ENCODE data around the gene MTMR12. TPM values are rescaled to one million over a fixed set of nuclear protein-coding genes. Genes with fewer than 3 reads are reported as not detected.
"Not testable (repeated sequence)": the region's sequence is repeated elsewhere in the genome, so short reads cannot be mapped to it uniquely, and the experiment has no call there.

The MTMR12 gene
- total RNA-seq, 1 donor = 31.1 TPM

DNA sequence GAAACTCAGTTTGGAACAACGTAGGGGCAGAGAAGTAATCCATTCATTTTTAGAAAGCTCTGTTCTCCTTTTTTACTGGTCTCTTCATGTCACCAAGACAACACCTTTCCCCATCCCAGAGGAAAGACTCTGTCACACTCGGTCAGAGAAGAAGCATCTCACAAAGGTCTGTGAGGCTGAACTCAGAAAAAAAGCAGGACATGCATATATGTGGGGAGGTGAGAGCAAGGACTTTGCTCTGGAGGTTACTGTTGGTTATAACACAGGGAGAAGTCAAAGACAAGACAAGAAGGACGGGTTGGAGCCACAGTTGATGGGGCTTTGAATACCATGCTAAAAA lies 19.2 kb upstream of the MTMR12 start:
- Histone ChIP-seq H3K4me3 (ENCODE audit: low read length) (no peak overlapping the region), H3K4me1 (ENCODE audit: insufficient read depth, low read length) (no peaks in the 10 kb centered on the region), H3K9me3 (ENCODE audit: low read depth, low read length) (no peaks in the 10 kb centered on the region)

DNA sequence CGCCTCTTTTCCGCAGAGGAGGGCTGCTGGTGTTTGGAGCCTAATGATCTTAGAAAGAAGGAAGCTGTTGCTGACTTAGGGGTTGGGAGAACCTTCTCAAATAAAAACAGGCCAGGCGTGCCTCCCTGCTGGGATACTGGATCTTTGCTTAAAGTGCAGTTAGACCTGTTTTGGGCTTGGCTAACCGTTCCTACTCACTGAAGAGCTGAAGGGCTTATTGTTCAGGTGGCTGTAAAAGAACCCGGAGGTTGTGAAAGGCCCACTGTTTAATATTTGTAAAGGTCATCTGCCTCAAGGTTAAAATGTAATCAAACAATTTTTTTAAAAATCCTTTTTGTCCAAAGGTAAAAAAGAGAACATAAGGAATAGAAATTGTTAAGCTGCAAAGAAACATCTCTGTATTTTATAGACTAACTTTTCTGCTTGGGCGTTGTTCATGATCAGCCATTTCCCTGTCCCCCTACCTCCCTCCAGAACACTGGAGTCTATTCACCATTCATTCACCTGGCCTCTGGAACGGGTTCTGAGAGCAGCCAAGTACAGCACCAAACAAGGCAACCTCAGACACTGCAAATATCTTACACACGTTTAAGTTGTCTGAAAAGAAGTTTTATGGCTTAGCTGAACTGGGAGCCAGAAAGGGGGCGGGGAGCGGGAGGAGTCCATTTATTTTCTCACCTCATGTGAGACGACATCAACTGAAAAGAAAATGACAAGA lies 18.6 kb upstream of the MTMR12 start:
- Histone ChIP-seq H3K4me1 (ENCODE audit: insufficient read depth, low read length) (no peaks in the 10 kb centered on the region), H3K9me3 (ENCODE audit: low read depth, low read length) (no peaks in the 10 kb centered on the region), H3K4me3 (ENCODE audit: low read length) (no peak overlapping the region), H3K27me3 (ENCODE audit: insufficient read depth, low read length) (no peaks in the 10 kb centered on the region)

More for the DNA sequence above, 19.2 kb upstream of the MTMR12 start:
- no peaks in the 10 kb centered on the region for H3K27me3 ChIP-seq (ENCODE audit: insufficient read depth, low read length)

DNA sequence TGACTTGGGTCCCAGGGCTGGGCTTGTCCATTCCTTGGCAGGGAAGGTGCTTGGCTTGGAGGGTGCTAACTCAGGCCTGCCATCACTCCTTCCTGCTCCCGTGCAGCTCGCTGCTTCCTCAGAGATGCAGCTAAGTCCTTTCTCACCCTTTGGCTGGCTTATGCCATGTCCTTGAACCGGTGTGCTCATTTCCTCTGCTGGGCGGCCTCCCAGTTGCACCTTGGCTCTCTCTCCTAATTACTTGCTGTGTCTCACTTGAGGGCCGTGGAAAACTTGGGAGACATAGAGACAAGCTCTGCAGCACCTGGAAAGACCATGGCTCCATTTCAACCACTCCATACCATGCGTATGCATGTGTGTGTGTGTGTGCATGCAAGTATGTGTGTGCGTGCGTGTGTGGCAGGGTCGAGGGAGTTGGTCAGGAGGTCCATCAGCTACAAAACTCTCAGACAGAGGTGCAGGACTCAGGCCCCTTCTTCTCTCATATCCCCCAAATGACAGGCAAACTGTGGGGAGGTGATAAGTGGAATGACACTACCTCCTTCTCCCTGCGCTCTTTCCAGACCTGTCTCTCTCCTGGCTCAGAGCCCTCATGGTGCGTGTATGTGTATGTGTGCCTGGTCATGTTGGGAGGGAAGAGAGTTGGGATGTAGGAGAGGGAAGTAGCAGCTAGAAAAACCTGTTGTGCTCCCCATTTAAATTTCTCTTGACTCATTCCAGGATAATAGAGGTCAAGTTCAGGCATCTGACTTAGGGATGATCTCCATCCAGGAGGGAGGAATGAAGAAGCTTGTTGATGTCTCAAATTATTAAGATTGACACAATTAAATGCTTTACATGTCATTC lies 17.6 kb upstream of the MTMR12 start:
- Histone ChIP-seq H3K4me1 (ENCODE audit: insufficient read depth, low read length) (no peaks in the 10 kb centered on the region), H3K9me3 (ENCODE audit: low read depth, low read length) (no peaks in the 10 kb centered on the region), H3K4me3 (ENCODE audit: low read length) (no peak overlapping the region), H3K27me3 (ENCODE audit: insufficient read depth, low read length) (no peaks in the 10 kb centered on the region)

DNA sequence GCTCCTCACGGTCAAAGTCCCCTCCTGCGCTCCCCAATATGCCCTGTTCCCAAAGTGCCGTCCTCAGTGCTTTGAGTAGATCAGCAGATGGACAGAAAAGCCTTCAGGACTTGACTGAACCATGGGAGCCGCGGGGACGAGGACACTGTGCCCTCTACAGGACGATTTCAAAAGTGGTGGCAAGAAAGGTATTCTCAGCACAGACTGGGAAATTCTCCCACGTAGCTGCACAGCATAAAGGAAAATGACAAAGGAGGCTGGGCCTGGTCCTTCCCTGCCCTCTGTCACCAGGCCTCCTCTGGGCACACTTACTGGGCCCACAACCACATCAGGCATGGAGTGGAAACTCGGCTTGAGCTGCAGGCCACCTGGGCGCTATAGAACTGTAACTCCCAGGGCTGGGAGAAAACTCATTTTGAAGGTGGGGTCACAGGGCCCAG lies 16.7 kb upstream of the MTMR12 start:
- H3K4me1 ChIP-seq (ENCODE audit: insufficient read depth, low read length) = no peaks in the 10 kb centered on the region
- H3K4me3 ChIP-seq (ENCODE audit: low read length) = no peak overlapping the region

DNA sequence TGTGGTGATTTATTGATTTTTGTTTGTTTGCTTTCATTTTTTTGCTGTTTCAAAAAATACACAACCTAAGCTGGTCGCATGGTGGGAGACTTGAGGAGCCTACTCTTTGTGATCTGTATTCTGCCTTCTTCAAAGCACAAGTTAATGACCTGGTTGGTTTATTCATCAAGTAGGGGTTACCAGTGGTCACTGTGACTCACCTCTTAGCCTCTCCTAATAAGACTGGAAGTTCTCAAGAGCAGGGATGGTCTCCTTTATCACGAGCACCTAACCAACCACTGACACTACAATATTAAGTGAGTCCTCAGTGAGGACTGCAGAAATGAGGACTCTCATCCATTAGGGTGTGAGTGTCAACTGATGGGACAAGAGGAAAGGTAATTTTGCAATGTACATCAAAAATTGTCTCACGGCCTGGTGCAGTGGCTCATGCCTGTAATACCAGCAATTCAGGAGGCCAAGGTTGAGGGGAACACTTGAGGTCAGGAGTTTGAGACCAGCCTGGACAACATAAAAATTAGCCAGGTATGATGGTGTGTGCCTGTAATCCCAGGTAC lies 13.6 kb upstream of the MTMR12 start:
- Histone ChIP-seq H3K27me3 (ENCODE audit: insufficient read depth, low read length) (no peaks in the 10 kb centered on the region), H3K4me1 (ENCODE audit: insufficient read depth, low read length) (no peaks in the 10 kb centered on the region), H3K4me3 (ENCODE audit: low read length) (no peak overlapping the region), H3K9me3 (ENCODE audit: low read depth, low read length) (peaks cover 8% of the 10 kb centered on the region)

More for the DNA sequence above, 16.7 kb upstream of the MTMR12 start:
- Histone ChIP-seq H3K9me3 (ENCODE audit: low read depth, low read length) (no peaks in the 10 kb centered on the region), H3K27me3 (ENCODE audit: insufficient read depth, low read length) (no peaks in the 10 kb centered on the region)

DNA sequence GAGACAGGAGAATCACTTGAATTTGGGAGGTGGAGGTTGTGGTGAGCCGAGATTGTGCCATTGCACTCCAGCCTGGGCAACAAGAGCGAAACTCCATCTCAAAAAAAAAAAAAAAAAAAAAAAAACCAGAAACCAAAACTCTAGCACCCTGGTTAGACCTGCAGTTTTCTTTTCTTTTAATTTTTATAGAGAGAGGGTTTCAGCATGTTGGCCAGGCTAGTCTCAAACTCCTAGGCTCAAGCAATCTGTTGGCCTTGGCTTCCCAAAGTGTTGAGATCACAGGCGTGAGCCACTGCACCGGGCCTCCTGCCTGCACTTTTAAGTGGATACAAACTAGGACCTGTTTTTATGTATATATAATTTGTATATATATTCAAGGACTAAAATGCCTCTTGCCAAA lies 12.9 kb upstream of the MTMR12 start:
- Histone ChIP-seq H3K27me3 (ENCODE audit: insufficient read depth, low read length) (no peaks in the 10 kb centered on the region), H3K4me3 (ENCODE audit: low read length) (no peak overlapping the region), H3K4me1 (ENCODE audit: insufficient read depth, low read length) (no peaks in the 10 kb centered on the region), H3K9me3 (ENCODE audit: low read depth, low read length) (peaks cover 8% of the 10 kb centered on the region)

DNA sequence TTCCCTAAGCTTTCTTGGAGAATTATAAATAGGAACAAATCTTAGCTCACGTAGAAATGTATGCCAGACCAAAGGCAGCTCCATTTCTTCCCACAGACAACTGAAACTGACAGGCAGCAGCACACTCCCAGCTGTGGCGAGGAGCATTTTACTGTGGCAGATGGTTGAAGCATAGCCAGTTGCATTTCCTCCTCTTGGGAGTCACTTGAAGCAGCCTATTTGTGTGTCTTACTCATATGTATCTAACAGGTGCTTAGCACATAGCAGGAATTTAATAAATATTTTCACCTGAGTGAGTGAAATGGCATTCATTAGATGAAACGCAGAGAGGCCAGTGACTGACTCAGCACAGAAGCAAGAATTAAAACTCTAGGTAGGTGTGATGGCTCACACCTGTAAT lies 12.3 kb upstream of the MTMR12 start:
- peaks cover 8% of the 10 kb centered on the region for H3K9me3 ChIP-seq (ENCODE audit: low read depth, low read length)
- H3K4me3 ChIP-seq (ENCODE audit: low read length) = no peak overlapping the region
- H3K27me3 ChIP-seq (ENCODE audit: insufficient read depth, low read length) = no peaks in the 10 kb centered on the region
- no peaks in the 10 kb centered on the region for H3K4me1 ChIP-seq (ENCODE audit: insufficient read depth, low read length)

DNA sequence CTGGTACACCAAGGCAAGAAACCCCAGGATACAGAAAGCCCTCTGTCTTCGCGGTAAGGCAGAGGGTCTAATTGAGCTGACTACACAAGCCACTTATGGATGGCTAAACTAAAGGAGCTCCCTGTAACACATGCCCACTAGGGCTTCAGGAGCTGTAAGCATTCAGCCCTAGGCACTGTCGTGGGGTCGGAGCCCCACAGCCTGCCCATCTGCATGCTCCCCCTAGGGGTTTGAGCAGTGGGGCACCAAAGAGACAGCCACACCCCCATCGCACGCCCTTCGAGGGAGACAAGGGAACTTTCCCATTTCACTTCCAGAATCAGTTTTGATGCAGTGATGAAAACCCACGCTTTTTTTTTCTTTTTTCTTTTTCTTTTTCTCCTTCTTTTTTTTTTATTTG lies 11.0 kb upstream of the MTMR12 start:
- Histone ChIP-seq H3K4me3 (ENCODE audit: low read length) (no peak overlapping the region), H3K27me3 (ENCODE audit: insufficient read depth, low read length) (no peaks in the 10 kb centered on the region), H3K4me1 (ENCODE audit: insufficient read depth, low read length) (no peaks in the 10 kb centered on the region), H3K9me3 (ENCODE audit: low read depth, low read length) (peaks cover 8% of the 10 kb centered on the region)

DNA sequence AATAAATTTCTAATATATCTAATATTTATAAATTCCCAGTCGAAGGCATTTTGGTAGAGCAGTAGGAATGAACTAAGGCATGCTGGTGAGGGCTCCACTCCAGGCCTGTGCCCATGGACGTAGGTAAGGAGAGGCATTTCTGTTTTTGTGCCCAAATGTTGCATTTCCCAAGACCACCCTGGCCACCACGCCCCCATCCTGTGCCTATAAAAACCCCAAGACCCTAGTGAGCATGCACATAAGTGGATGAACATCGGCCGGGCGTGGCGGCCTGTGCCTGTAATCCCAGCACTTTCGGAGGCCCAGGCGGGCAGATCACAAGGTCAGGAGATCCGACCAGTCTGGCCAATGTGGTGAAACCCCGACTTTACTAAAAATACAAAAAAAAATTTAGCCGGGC lies 10.1 kb upstream of the MTMR12 start:
- H3K27me3 ChIP-seq (ENCODE audit: insufficient read depth, low read length) = no peaks in the 10 kb centered on the region
- no peak overlapping the region for H3K4me3 ChIP-seq (ENCODE audit: low read length)
- no peaks in the 10 kb centered on the region for H3K4me1 ChIP-seq (ENCODE audit: insufficient read depth, low read length)
- H3K9me3 ChIP-seq (ENCODE audit: low read depth, low read length) = peaks cover 8% of the 10 kb centered on the region

DNA sequence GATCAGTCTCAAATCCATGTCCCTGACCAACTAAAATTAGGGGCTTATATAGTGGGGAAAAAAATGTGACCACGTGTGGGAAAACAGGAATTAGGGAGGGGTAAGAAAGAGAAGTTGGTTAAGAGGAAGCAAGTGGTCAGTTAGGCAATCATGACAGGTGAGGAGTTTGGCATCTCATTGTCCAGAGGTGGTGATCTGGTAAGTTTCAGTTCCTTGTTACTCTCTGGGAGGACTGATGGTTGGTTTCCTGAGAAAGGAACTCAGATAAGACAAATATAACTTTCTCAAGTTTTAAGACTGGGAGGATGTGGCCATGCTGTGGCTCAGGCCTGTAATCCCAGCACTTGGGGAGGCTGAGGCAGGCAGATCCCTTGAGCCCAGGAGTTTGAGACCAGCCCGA lies 9.0 kb upstream of the MTMR12 start:
- not testable (repeated sequence) for H3K27me3 ChIP-seq (ENCODE audit: insufficient read depth, low read length); H3K4me1 ChIP-seq (ENCODE audit: insufficient read depth, low read length); H3K9me3 ChIP-seq (ENCODE audit: low read depth, low read length); H3K4me3 ChIP-seq (ENCODE audit: low read length)

DNA sequence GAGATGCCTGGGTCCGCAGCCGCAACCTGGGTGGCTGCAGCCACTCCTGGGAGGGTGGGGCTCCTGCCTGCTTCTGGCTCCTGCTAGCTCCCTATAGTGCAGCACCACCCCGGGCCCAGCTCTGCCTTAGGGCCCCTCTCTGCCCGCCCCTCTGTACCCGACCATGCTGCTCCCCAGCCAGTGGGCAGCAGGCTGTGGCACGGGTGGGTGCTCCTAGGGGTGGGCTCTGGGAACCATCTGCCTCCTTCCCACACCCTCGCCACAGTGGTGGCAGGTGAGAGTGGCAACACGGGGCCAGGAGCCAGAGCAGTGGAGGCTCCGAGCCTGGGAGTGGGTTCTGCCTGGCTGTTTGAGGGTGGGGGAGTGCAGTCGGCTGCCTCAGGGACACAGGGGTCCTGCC lies 7.8 kb upstream of the MTMR12 start:
- no peak overlapping the region for H3K4me3 ChIP-seq (ENCODE audit: low read length)
- H3K4me1 ChIP-seq (ENCODE audit: insufficient read depth, low read length) = no peaks in the 10 kb centered on the region
- H3K27me3 ChIP-seq (ENCODE audit: insufficient read depth, low read length) = no peaks in the 10 kb centered on the region
- peaks cover 8% of the 10 kb centered on the region for H3K9me3 ChIP-seq (ENCODE audit: low read depth, low read length)

DNA sequence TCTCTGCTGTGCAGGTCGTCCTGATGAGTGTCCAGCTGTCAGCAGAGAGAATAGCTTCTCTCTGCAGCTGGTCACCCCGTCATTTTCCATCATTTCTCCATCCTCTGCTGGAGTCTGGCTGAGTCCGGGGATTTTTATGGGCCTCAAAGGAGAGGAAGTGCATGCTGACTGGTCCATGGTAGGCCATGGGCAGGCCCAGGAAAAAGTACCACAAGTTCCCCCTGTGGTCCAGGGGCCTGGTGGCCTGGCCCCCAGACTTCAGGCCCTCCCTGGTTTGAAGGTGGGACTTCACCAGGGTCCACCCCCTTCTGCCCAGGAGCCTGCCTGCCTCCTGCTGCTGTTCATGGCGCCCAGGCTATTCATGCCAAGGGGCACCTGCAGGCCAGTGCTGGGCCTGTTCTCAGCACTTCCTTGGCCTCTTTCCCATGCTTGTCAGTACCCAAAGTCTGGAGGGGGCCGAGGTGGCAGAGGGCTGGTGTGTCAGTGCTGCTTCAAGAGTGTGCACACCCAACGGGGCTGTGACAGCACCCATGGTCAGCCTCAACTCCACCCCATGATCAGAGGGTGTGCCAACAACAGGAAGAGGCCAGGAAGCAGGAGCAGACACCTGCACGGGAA lies 7.3 kb upstream of the MTMR12 start:
- Histone ChIP-seq H3K27me3 (ENCODE audit: insufficient read depth, low read length) (no peaks in the 10 kb centered on the region), H3K4me1 (ENCODE audit: insufficient read depth, low read length) (no peaks in the 10 kb centered on the region), H3K4me3 (ENCODE audit: low read length) (no peak overlapping the region), H3K9me3 (ENCODE audit: low read depth, low read length) (peaks cover 8% of the 10 kb centered on the region)

DNA sequence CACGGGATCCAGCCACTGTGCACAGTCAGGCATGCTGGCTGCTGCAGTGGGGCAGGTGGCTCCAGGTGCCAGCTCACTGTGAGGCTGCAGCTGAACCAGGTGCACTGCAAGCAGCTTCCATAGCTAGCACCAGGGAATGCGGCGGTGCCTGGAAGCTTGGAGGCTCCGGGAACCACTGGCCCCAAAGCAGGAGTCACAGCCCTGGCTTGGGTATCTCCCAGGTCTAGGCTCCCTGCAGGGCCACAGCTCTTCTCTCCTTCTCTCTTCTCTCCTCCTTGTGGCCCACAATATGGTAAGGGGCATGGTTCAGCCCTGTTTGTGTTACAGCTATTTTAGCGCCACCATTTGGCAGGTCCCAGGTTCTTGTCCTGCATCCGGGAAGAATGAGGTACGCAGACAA lies 6.7 kb upstream of the MTMR12 start:
- Histone ChIP-seq H3K27me3 (ENCODE audit: insufficient read depth, low read length) (no peaks in the 10 kb centered on the region), H3K4me1 (ENCODE audit: insufficient read depth, low read length) (no peaks in the 10 kb centered on the region), H3K9me3 (ENCODE audit: low read depth, low read length) (peaks cover 8% of the 10 kb centered on the region), H3K4me3 (ENCODE audit: low read length) (no peak overlapping the region)

DNA sequence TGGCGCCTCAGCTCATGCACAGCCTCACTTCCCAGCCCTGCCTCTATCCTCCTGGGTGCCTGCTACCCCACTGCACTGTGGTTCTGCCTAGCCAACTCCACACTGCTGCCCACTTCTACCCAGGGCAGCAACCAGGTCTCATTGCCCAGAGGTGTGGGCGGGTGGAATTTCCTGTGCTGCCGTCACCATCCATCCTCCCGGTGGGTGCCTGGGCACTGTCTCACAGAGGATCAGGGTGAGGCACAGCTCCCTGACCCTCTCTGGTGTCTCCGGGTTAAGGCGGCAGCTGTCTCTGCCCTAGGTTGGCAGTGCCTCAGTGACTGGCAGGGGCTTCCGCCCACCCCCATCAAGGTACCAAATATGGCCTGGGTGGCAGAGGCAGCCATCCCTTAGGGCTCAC lies 4.3 kb upstream of the MTMR12 start:
- H3K4me3 ChIP-seq (ENCODE audit: low read length) = no peak overlapping the region
- H3K27me3 ChIP-seq (ENCODE audit: insufficient read depth, low read length) = no peaks in the 10 kb centered on the region
- H3K4me1 ChIP-seq (ENCODE audit: insufficient read depth, low read length) = peaks cover 1% of the 10 kb centered on the region
- peaks cover 6% of the 10 kb centered on the region for H3K9me3 ChIP-seq (ENCODE audit: low read depth, low read length)

Data from mononuclear cell (primary cell).